Heart left ventricle (tissue), 16 donors: Measurements from ENCODE around the gene TPR. TPM values are rescaled to one million over a fixed set of nuclear protein-coding genes. Genes with fewer than 3 reads are reported as not detected.

Experiments
- ATAC-seq, 4 donors: fragments of 200-7000 bp; cut with Tn5 transposase; one replicate each; pipeline ENCODE4 v1.9.1; 2020 to 2022; ENCODE audit warnings: moderate library complexity in 4 of 4, mild to moderate bottlenecking in 3 of 4, moderate number of reproducible peaks in 1 of 4
- DNase-seq, 5 donors: peaks; one replicate each; pipeline ENCODE4 v3.0.0-alpha.2; 2020
- H3K27ac ChIP-seq, 12 donors: fragments of 200-600 bp; sonication (generic) in 4 of 12; one replicate each; pipeline versions ENCODE4 v1.5.0 to v1.8.0; 2016 to 2022; ENCODE audit warnings: mild to moderate bottlenecking in 2 of 12
- H3K27me3 ChIP-seq, 9 donors: fragments of 200-600 bp; sonication (generic) in 2 of 9; one replicate each; pipeline versions ENCODE4 v1.5.1 to v1.8.0; 2016 to 2022; ENCODE audit warnings: mild to moderate bottlenecking in 3 of 9
- H3K36me3 ChIP-seq, 9 donors: fragments of 200-600 bp; sonication (generic) in 2 of 9; one replicate each; pipeline versions ENCODE4 v1.5.0 to v1.8.0; 2018 to 2022; ENCODE audit warnings: mild to moderate bottlenecking in 2 of 9
- H3K4me1 ChIP-seq, 12 donors: fragments of 200-600 bp; sonication (generic) in 4 of 12; one replicate each; pipeline versions ENCODE4 v1.5.0 to v1.8.0; 2016 to 2022; ENCODE audit warnings: mild to moderate bottlenecking in 3 of 12
- H3K4me3 ChIP-seq, 12 donors: fragments of 200-600 bp; sonication (generic) in 4 of 12; one replicate each; pipeline versions ENCODE4 v1.5.0 to v1.8.0; 2017 to 2022; ENCODE audit warnings: mild to moderate bottlenecking in 9 of 12, moderate library complexity in 4 of 12
- H3K9me3 ChIP-seq, 12 donors: fragments of 200-600 bp; sonication (generic) in 4 of 12; one replicate each; pipeline versions ENCODE4 v1.5.0 to v1.8.0; 2016 to 2022; ENCODE audit warnings: mild to moderate bottlenecking in 1 of 12
- CTCF ChIP-seq, 12 donors: fragments of 200-600 bp; sonication (generic) in 4 of 12; IDR thresholded peaks; one replicate each; pipeline versions ENCODE4 v1.5.0 to v1.8.0; 2018 to 2022; ENCODE audit warnings: antibody characterized with exemption in 12 of 12, mild to moderate bottlenecking in 5 of 12
- POLR2A ChIP-seq, 2 donors: fragments of 450-650 bp; IDR thresholded peaks; one replicate each; pipeline ENCODE4 v1.6.1; 2017; ENCODE audit warnings: antibody characterized with exemption in 2 of 2, mild to moderate bottlenecking in 2 of 2, moderate library complexity in 2 of 2
- WGBS, 4 donors: extraction: QIAGEN DNeasy Blood & Tissue Kit in 2 of 4; methylation state at CpG; one replicate each; pipeline versions ENCODE4 v1.1.5 to v1.1.7; 2013 to 2018; 5-methylcytosine and 5-hydroxymethylcytosine counted together
- intact Hi-C, 10 donors: fragments of 100-400 bp; cut with DNase I; formaldehyde crosslinking; loops; one replicate each; pipeline versions ENCODE4 v1.11.1 to v1.14.2; 2022
- polyA plus RNA-seq, 2 donors: library from polyadenylated mRNA; stranded (reverse); fragments of 200-250 nt; gene quantifications; one replicate each; pipeline ENCODE4 v1.2.3, GENCODE V29; 2013
- total RNA-seq, 9 donors: library from RNA; depleted of rRNA in 2 of 9; stranded (reverse); fragments of >200 nt in 2 of 9; fragmentation: NEBNext Ultra II Directional in 3 of 9; extraction: Animal tissue kit (Norgen Biotek cat#: 25700) in 3 of 9; gene quantifications; one replicate each; pipeline versions ENCODE4 v1.1.0 to v1.2.4, GENCODE V29; 2016 to 2023
- donor health status: ischemic (EF 13 %, LVEDD 7.1; RV severe dilation, severe dysfunction).
- donor health status: healthy with polysubstance abuse.
- donor health status: DM: no; HTN: yes; CAD: no.
- donor health status: DM: no; HTN: no; CAD: no.
- donor health status: ischemic (EF 25% LVEDD 6.9; RV normal size, moderate dysfunction).
- donor health status: ischemic (EF 25% LVEDD 5.7; RV mildly dilated, moderate dysfunction).
- donor health status: healthy.
- donor health status: DM: yes; HTN: yes; CAD: no.
- donor health status: ischemic (EF 35%, LVEDD 5.7; RV mildly dilated, moderate dysfunction).
- donor health status: nonischemic (EF 11% LVEDD 7.7; RV severe dilation, severe dysfunction).
- donor health status: DM: yes; HTN: yes; CAD: no.
- donor health status: PGD.
- donor health status: ischemic (EF 29% LVEDD 5.4; RV normal size, mild dysfunction).
- donor health status: nonischemic (EF 23%, LVEDD 6.1; RV moderate dilation, normal function).

Gene TPR
- total and polyA plus RNA-seq, 11 donors: 11.0 to 90.8 (median 54.3) TPM

- Histone ChIP-seq H3K4me3 (no peak overlapping the region), H3K27me3 (no peaks in the 10 kb centered on the region), H3K4me1 (peaks cover 0 to 14% (median 0%) of the 10 kb centered on the region in 12 donors), H3K36me3 (peaks cover 0 to 42% (median 28%) of the 10 kb centered on the region in 9 donors), H3K27ac (peak overlapping the region in 3 of 12 donors; percentile 11 to 31 (median 12)), H3K9me3 (no peaks in the 10 kb centered on the region)
- no peak for TF ChIP-seq POLR2A (IDR thresholded peaks at IDR 0.05)
- no peak for TF ChIP-seq CTCF (IDR thresholded peaks at IDR 0.05)
- DNase-seq (no peak), ATAC-seq (no peak)
- intact Hi-C loops: no loop called here
- WGBS, 4 donors: 63 to 81% (median 75%) methylated on average over 1 of the region's 1 CpG
Observed at GRCh38 chr1:186420923-186421322, 45.9 kb upstream of the TPR start.

DNA sequence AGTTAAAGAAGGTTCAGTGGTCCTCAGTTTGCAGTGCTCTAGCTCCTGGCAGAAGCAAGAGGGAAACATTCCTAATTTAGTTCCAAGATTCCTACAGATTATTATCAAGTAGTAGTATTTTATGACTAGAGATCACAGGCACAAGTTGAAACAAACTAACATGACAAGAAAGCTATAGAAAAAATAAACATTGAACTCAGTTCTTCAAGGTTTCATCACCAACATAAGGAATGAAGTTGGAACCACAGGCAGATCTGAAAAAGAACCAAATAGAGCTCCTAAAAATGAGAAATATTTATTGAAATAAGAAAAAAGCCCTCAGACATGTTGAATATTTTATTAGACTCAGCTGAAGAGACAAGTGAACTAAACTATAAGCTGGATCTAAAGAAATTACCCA, 45.3 kb upstream of the TPR start:
- H3K36me3 ChIP-seq: peaks cover 0 to 42% (median 28%) of the 10 kb centered on the region in 9 donors
- DNase-seq: no peak
- no peaks in the 10 kb centered on the region for H3K27me3 ChIP-seq
- no peak overlapping the region for H3K4me3 ChIP-seq
- peak overlapping the region in 3 of 12 donors; percentile 11 to 31 (median 12) for H3K27ac ChIP-seq
- H3K9me3 ChIP-seq: no peaks in the 10 kb centered on the region
- no peak for ATAC-seq
- peaks cover 0 to 14% (median 0%) of the 10 kb centered on the region in 12 donors for H3K4me1 ChIP-seq
- TF ChIP-seq POLR2A (IDR thresholded peaks at IDR 0.05): no peak
- no peak for TF ChIP-seq CTCF (IDR thresholded peaks at IDR 0.05)
- intact Hi-C loops: no loop called here

DNA sequence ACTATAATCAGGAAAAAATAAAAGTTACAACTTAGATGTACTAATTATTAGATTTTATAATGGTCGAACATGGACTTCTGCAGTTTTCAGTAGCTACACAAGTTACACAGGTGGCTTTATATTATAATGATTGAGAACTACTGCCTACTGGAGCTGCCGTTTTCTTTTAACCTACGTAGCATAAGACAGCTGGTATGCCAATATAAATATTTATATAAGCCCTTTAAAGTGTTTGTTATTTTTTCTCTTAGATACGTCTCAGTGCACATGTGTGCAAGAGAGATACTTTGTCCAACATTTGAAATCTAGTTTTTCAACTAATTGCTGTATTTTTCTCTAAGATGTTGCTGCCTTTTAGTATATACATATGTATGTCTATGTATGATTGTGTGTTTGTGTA, 43.5 kb upstream of the TPR start:
- 82 to 91% (median 88%) methylated on average over 4 of the region's 4 CpGs for WGBS, 4 donors
- no peak overlapping the region for H3K27ac ChIP-seq
- peaks cover 0 to 54% (median 36%) of the 10 kb centered on the region in 9 donors for H3K36me3 ChIP-seq
- H3K4me1 ChIP-seq: peaks cover 0 to 14% (median 0%) of the 10 kb centered on the region in 12 donors
- no peak for TF ChIP-seq POLR2A (IDR thresholded peaks at IDR 0.05)
- intact Hi-C loops: no loop called here
- H3K4me3 ChIP-seq: no peak overlapping the region
- H3K27me3 ChIP-seq: no peaks in the 10 kb centered on the region
- ATAC-seq: no peak
- no peak for DNase-seq
- no peaks in the 10 kb centered on the region for H3K9me3 ChIP-seq

DNA sequence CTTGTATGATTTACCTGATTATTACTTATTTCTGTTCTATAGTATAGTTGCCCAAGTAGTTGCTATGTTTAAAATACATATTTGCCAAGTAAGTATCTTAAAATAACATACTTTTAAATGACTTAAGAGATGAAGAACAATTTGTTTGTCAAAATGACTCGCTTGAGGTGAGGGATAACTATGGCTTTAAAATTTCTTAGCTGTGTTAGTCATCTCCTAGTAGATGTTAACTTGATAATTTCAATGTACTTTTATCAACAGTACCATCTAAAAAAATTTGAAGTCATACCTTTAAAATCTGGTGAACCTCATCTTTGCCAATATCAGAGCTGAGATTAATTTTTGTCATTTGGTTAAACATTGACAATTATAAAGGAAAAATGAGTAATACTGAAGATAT, 38.3 kb upstream of the TPR start:
- no peak for TF ChIP-seq CTCF (IDR thresholded peaks at IDR 0.05)
- DNase-seq (no peak), ATAC-seq (no peak)
- peaks cover 0 to 81% (median 65%) of the 10 kb centered on the region in 9 donors for H3K36me3 ChIP-seq
- no peaks in the 10 kb centered on the region for H3K27me3 ChIP-seq
- intact Hi-C loops: no loop called here
- 94 to 100% (median 96%) methylated on average over 1 of the region's 1 CpG for WGBS, 4 donors
- H3K4me1 ChIP-seq: no peaks in the 10 kb centered on the region
- no peak overlapping the region for H3K4me3 ChIP-seq
- no peaks in the 10 kb centered on the region for H3K9me3 ChIP-seq
- no peak overlapping the region for H3K27ac ChIP-seq

DNA sequence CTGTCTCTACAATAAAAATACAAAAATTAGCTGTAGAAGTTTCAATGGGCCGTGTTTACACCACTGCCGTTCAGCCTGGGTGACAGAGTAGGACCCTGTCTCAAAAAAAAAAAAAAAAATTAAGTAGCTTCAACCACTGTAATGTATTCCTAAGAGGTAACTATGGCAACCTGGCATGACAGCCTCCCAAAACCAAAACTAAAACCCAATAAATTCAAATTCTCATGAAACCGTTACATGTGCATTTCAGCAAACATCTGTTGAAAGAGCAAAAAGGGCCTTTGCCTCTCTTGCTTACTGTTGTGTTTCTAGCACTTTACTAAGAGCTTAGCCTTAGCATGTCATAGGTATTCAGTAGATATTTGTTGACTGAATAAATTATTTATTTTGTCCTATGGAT, 34.0 kb upstream of the TPR start:
- WGBS, 4 donors: 86 to 95% (median 90%) methylated on average over 3 of the region's 3 CpGs
- ATAC-seq: no peak

More for the DNA sequence above, 34.0 kb upstream of the TPR start:
- intact Hi-C loops: loop anchor here in 6 of 10 donors (10.0 kb wide), 2 partner anchors 74 to 576 kb away; no protein-coding TSS in a partner anchor
- no peak overlapping the region for H3K4me3 ChIP-seq
- no peaks in the 10 kb centered on the region for H3K27me3 ChIP-seq
- no peaks in the 10 kb centered on the region for H3K9me3 ChIP-seq
- no peak overlapping the region for H3K27ac ChIP-seq
- peaks cover 0 to 7% (median 0%) of the 10 kb centered on the region in 12 donors for H3K4me1 ChIP-seq
- H3K36me3 ChIP-seq: peaks cover 0 to 98% (median 80%) of the 10 kb centered on the region in 9 donors
- DNase-seq: no peak
- no peak for TF ChIP-seq POLR2A (IDR thresholded peaks at IDR 0.05)
- TF ChIP-seq CTCF (IDR thresholded peaks at IDR 0.05): no peak
